Panc1 (cell line): ENCODE results near the gene AKIRIN2. TPM values are rescaled to one million over a fixed set of nuclear protein-coding genes. Genes with fewer than 3 reads are reported as not detected.

Experiments
- ATAC-seq: fragments of 200-7000 bp; cut with Tn5 transposase; 2 replicates; pipeline ENCODE4 v1.9.1; 2020; ENCODE audit warnings: mild to moderate bottlenecking, moderate library complexity
- BruUV-seq: library from RNA; stranded (reverse); fragments of 400-500 nt; replicated peaks from 2 replicates; lab custom pipeline; 2021; lab: Mats Ljungman, UMichigan
- CTCF ChIA-PET: fragments of 300-600 bp; sonication (Branson Sonifier 250); formaldehyde crosslinking; loops from one replicate; lab custom pipeline; 2022; ENCODE audit warnings: antibody characterized with exemption; lab: Charles Lee
- POLR2A ChIA-PET: fragments of 300-600 bp; sonication (Branson Sonifier 250); formaldehyde crosslinking; loops from one replicate; lab custom pipeline; 2022; ENCODE audit warnings: antibody characterized with exemption; lab: Charles Lee
- DNase-seq: peaks from one replicate; pipeline ENCODE4 v3.0.0-alpha.2; 2010; ENCODE audit warnings: low read depth, low spot score
- H3K27ac ChIP-seq: 2 replicates; pipeline ENCODE4 v1.5.1; 2011; ENCODE audit warnings: mild to moderate bottlenecking, low read length, inconsistent platforms
- H3K27me3 ChIP-seq: fragments of 200-500 bp; sonication (Bioruptor generic); 2 replicates; pipeline ENCODE4 v1.6.0; 2014; ENCODE audit warnings: low read length, inconsistent platforms; ENCODE audit not compliant: control insufficient read depth, insufficient read depth
- H3K36me3 ChIP-seq: fragments of 200-500 bp; sonication (Bioruptor generic); 2 replicates; pipeline ENCODE4 v1.5.1; 2014; ENCODE audit warnings: inconsistent platforms, mild to moderate bottlenecking, low read length, moderate library complexity; ENCODE audit not compliant: control insufficient read depth, insufficient read depth
- H3K4me1 ChIP-seq: 2 replicates; pipeline ENCODE4 v1.5.1; 2011; ENCODE audit warnings: inconsistent platforms, mild to moderate bottlenecking, low read length, moderate library complexity; ENCODE audit not compliant: control insufficient read depth, insufficient read depth
- H3K4me3 ChIP-seq, 2 experiments: 2 replicates each; pipeline ENCODE4 v1.5.1; 2011 to 2012; ENCODE audit warnings: low read depth in 2 of 2, low read length in 2 of 2, mild to moderate bottlenecking in 2 of 2, inconsistent platforms in 1 of 2, moderate library complexity in 1 of 2
- H3K9me3 ChIP-seq: fragments of 200-500 bp; sonication (Bioruptor generic); 2 replicates; pipeline ENCODE4 v1.5.1; 2014; ENCODE audit warnings: low read depth, mild to moderate bottlenecking, inconsistent platforms, low read length, moderate library complexity; ENCODE audit not compliant: control insufficient read depth, insufficient read depth
- CTCF ChIP-seq: fragments of 450-650 bp; IDR thresholded peaks from 2 replicates; pipeline ENCODE4 v1.5.1; 2017; ENCODE audit warnings: mild to moderate bottlenecking
- POLR2AphosphoS5 ChIP-seq: IDR thresholded peaks from 2 replicates; pipeline ENCODE4 v1.6.1; 2012; ENCODE audit warnings: mild to moderate bottlenecking, low read depth, low read length, moderate library complexity
- REST ChIP-seq, 2 experiments: IDR thresholded peaks; 2 replicates each; pipeline ENCODE4 v1.6.1; 2011 to 2012; ENCODE audit warnings: low read depth in 2 of 2, control low read depth in 1 of 2, low read length in 1 of 2, mild to moderate bottlenecking in 1 of 2, moderate library complexity in 1 of 2; ENCODE audit not compliant: insufficient read depth in 1 of 2
- SIN3A ChIP-seq: IDR thresholded peaks from 2 replicates; pipeline ENCODE4 v1.6.1; 2012; ENCODE audit warnings: low read depth, mild to moderate bottlenecking, low read length, moderate library complexity, borderline replicate concordance; ENCODE audit not compliant: insufficient read depth
- TCF7L2 ChIP-seq: IDR thresholded peaks from 2 replicates; pipeline ENCODE4 v1.6.1; 2011; ENCODE audit warnings: mild to moderate bottlenecking, low read depth, low read length, inconsistent platforms
- in situ Hi-C: cut with HindIII; loops from 2 replicates; pipeline ENCODE4 v1.10.0; 2016; ENCODE audit warnings: low sequenced_read_pairs, low pct_unique_long_range_greater_than_20kb
- intact Hi-C: fragments of 100-400 bp; cut with micrococcal nuclease; formaldehyde crosslinking; loops from one replicate; pipeline ENCODE4 v1.10.0; 2022; ENCODE audit not compliant: unreplicated experiment
- total RNA-seq: library from RNA; stranded (reverse); gene quantifications from one replicate; pipeline ENCODE4 v1.2.1, GENCODE V29; 2021; ENCODE audit not compliant: unreplicated experiment

The AKIRIN2 gene
- total RNA-seq, 1 experiment from 2014 or later, result 47.6 TPM

- in situ Hi-C loops (no loop called here), intact Hi-C loops (no loop called here)
- H3K27ac ChIP-seq, result no peak overlapping the region
- BruUV-seq, result no TSS peak
- POLR2A ChIA-PET, result no interaction called here
- no peaks in the 10 kb centered on the region for H3K27me3 ChIP-seq
- CTCF ChIA-PET, result no interaction called here
- no peaks in the 10 kb centered on the region for H3K9me3 ChIP-seq
- peaks cover 6% of the 10 kb centered on the region for H3K4me1 ChIP-seq
- ATAC-seq (no peak), DNase-seq (no peak)
- H3K4me3 ChIP-seq, result no peak overlapping the region
- TF ChIP-seq SIN3A (no peak), TCF7L2 (no peak), REST (IDR thresholded peaks at IDR 0.05; ENCODE audit: insufficient read depth in 1 of 2, low read depth in 2 of 2, low read length in 1 of 2) (no peak), CTCF (no peak), POLR2AphosphoS5 (no peak)
- peaks cover 25% of the 10 kb centered on the region for H3K36me3 ChIP-seq
Measured at GRCh38 chr6:87674290-87674689, 27.7 kb downstream of the AKIRIN2 start.

- ChIA-PET CTCF (no interaction called here), POLR2A (no interaction called here)
- no peaks in the 10 kb centered on the region for H3K9me3 ChIP-seq
- no peak overlapping the region for H3K27ac ChIP-seq
- no peaks in the 10 kb centered on the region for H3K27me3 ChIP-seq
- in situ Hi-C loops (no loop called here), intact Hi-C loops (no loop called here)
- H3K4me1 ChIP-seq, result peaks cover 6% of the 10 kb centered on the region
- DNase-seq (no peak), ATAC-seq (no peak)
- no peak overlapping the region for H3K4me3 ChIP-seq
- BruUV-seq, result no TSS peak
- TF ChIP-seq POLR2AphosphoS5 (no peak), TCF7L2 (no peak), CTCF (no peak), SIN3A (no peak), REST (IDR thresholded peaks at IDR 0.05; ENCODE audit: insufficient read depth in 1 of 2, low read depth in 2 of 2, low read length in 1 of 2) (no peak)
- peaks cover 25% of the 10 kb centered on the region for H3K36me3 ChIP-seq
Measured at GRCh38 chr6:87673237-87673636, 28.8 kb downstream of the AKIRIN2 start.
